OCI-LY7 (cell line): ENCODE results near the gene ITM2C.

Experiments
- EZH2phosphoT487 ChIP-seq: fragments of 200-600 bp; sonication (generic); IDR thresholded peaks from 2 replicates; pipeline ENCODE4 v1.6.1; 2018; ENCODE audit warnings: low read depth, borderline replicate concordance, mild to moderate bottlenecking, mixed run types, antibody characterized with exemption, low read length, moderate library complexity, mixed read lengths
- TF ChIP-seq, protein P1 (sequence below): fragments of 200-600 bp; sonication (generic); conservative IDR thresholded peaks from 2 replicates; pipeline ENCODE4 v1.5.1; 2014; ENCODE audit warnings: mild to moderate bottlenecking, antibody characterized with exemption, low read length, moderate library complexity, mixed read lengths

DNA sequence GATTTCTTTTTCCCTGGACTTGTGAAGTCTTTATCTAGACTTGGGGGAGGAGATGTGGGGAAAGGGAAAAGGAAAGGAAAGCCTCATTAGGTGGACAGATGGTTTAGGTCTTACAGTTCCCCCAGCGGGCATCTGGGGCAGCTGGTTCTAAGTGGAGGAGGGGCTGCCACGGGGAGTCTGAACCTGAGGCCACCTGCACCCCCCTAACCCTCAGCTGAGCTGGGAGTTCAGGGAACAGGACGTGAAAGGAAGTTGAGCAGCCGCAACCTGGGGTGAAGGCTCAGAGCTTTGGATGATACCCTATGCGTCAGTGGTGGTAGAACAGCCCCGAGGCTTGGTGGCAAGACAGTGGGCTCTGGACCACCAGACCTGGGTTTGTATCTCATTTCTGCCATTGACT, 26.8 kb downstream of the ITM2C start:
- TF ChIP-seq, protein P1, sequence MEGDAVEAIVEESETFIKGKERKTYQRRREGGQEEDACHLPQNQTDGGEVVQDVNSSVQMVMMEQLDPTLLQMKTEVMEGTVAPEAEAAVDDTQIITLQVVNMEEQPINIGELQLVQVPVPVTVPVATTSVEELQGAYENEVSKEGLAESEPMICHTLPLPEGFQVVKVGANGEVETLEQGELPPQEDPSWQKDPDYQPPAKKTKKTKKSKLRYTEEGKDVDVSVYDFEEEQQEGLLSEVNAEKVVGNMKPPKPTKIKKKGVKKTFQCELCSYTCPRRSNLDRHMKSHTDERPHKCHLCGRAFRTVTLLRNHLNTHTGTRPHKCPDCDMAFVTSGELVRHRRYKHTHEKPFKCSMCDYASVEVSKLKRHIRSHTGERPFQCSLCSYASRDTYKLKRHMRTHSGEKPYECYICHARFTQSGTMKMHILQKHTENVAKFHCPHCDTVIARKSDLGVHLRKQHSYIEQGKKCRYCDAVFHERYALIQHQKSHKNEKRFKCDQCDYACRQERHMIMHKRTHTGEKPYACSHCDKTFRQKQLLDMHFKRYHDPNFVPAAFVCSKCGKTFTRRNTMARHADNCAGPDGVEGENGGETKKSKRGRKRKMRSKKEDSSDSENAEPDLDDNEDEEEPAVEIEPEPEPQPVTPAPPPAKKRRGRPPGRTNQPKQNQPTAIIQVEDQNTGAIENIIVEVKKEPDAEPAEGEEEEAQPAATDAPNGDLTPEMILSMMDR, result no peak
- TF ChIP-seq EZH2phosphoT487, result no peak
